HCT116 (cell line): ENCODE measurements around the gene UTS2B.

Experiments used
- CBX3 ChIP-seq: IDR thresholded peaks from 2 replicates; pipeline ENCODE4 v1.6.1; 2012; ENCODE audit warnings: low read depth
- CEBPB ChIP-seq: IDR thresholded peaks from 2 replicates; pipeline ENCODE4 v1.6.1; 2012; ENCODE audit warnings: low read depth
- EZH2 ChIP-seq: fragments of 200-600 bp; sonication (generic); IDR thresholded peaks from 2 replicates; pipeline ENCODE4 v1.6.1; 2017; ENCODE audit warnings: antibody characterized with exemption, mixed run types
- EZH2phosphoT487 ChIP-seq: fragments of 200-600 bp; IDR thresholded peaks from 2 replicates; pipeline ENCODE4 v1.6.1; 2018; ENCODE audit warnings: antibody characterized with exemption, borderline replicate concordance
- FOSL1 ChIP-seq: IDR thresholded peaks from 2 replicates; pipeline ENCODE4 v1.6.1; 2012; ENCODE audit warnings: low read depth
- POLR2A ChIP-seq: IDR thresholded peaks from 2 replicates; pipeline ENCODE4 v1.7.0; 2011; ENCODE audit warnings: borderline replicate concordance; ENCODE audit not compliant: insufficient read depth, insufficient read length; ENCODE audit errors: extremely low read depth
- POLR2AphosphoS5 ChIP-seq: IDR thresholded peaks from 2 replicates; pipeline ENCODE4 v1.6.1; 2011; ENCODE audit warnings: mild to moderate bottlenecking, low read depth, low read length, moderate library complexity
- RAD21 ChIP-seq: IDR thresholded peaks from 2 replicates; pipeline ENCODE4 v1.6.1; 2012; ENCODE audit warnings: low read depth, mild to moderate bottlenecking
- TCF7L2 ChIP-seq: IDR thresholded peaks from 2 replicates; pipeline ENCODE4 v1.7.0; 2011; ENCODE audit warnings: borderline replicate concordance, inconsistent platforms; ENCODE audit not compliant: insufficient read depth, insufficient read length; ENCODE audit errors: extremely low read depth
- TF ChIP-seq, protein P1 (sequence below), 3 experiments: fragments of 200-600 bp in 1 of 3; sonication (generic) in 1 of 3; IDR thresholded peaks in 2 of 3; conservative IDR thresholded peaks in 1 of 3; 2 replicates each; pipeline ENCODE4 v1.5.1; 2012 to 2017; ENCODE audit warnings: low read depth in 2 of 3, low read length in 2 of 3, antibody characterized with exemption in 1 of 3, borderline replicate concordance in 1 of 3, control low read depth in 1 of 3, mild to moderate bottlenecking in 1 of 3, mixed read lengths in 1 of 3, mixed run types in 1 of 3, moderate library complexity in 1 of 3; ENCODE audit not compliant: insufficient read depth in 1 of 3
- TF ChIP-seq, protein P2 (sequence below): IDR thresholded peaks from 2 replicates; pipeline ENCODE4 v1.6.1; 2012; ENCODE audit warnings: low read depth

DNA sequence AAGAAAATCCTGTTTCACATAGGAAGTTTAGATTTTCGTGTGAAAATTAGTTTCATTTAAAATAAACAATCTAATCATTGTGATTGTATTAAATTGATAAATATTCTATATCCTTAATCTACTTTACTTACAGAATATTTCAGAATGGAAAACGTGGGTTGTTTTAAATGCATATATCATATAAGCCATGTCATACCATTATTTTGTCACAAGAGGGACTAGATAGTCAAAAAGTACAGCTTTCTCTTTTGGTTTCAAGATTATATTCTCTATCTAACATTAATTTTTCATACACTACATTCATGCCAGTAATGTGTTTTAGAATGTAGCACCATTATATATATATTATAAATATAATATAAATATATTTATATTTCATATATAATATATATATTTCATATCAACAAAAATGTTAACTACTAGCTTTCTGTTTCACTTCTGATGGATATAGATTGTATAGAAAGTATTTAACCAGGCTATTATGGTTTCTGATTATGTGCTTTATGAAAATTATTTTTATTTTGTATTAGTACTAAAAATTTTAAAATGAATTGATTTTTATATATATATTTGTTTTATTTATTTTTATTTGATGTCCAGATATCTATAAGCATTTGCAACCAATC is 86.0 kb downstream of the UTS2B start:
- TF ChIP-seq, protein P1, sequence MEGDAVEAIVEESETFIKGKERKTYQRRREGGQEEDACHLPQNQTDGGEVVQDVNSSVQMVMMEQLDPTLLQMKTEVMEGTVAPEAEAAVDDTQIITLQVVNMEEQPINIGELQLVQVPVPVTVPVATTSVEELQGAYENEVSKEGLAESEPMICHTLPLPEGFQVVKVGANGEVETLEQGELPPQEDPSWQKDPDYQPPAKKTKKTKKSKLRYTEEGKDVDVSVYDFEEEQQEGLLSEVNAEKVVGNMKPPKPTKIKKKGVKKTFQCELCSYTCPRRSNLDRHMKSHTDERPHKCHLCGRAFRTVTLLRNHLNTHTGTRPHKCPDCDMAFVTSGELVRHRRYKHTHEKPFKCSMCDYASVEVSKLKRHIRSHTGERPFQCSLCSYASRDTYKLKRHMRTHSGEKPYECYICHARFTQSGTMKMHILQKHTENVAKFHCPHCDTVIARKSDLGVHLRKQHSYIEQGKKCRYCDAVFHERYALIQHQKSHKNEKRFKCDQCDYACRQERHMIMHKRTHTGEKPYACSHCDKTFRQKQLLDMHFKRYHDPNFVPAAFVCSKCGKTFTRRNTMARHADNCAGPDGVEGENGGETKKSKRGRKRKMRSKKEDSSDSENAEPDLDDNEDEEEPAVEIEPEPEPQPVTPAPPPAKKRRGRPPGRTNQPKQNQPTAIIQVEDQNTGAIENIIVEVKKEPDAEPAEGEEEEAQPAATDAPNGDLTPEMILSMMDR (IDR thresholded peaks at IDR 0.05 in 2 of 3, conservative IDR thresholded peaks at IDR 0.05 in 1 of 3; ENCODE audit: borderline replicate concordance in 1 of 3, insufficient read depth in 1 of 3, low read depth in 2 of 3, low read length in 2 of 3), result peak; percentile 25 to 45 (median 26); a peak in 4 of 6 replicates
- TF ChIP-seq EZH2phosphoT487 (no peak), POLR2AphosphoS5 (no peak), CEBPB (no peak), FOSL1 (no peak), TCF7L2 (no peak), POLR2A (no peak), CBX3 (no peak), EZH2 (no peak), RAD21 (peak; percentile 60)
- TF ChIP-seq, protein P2, sequence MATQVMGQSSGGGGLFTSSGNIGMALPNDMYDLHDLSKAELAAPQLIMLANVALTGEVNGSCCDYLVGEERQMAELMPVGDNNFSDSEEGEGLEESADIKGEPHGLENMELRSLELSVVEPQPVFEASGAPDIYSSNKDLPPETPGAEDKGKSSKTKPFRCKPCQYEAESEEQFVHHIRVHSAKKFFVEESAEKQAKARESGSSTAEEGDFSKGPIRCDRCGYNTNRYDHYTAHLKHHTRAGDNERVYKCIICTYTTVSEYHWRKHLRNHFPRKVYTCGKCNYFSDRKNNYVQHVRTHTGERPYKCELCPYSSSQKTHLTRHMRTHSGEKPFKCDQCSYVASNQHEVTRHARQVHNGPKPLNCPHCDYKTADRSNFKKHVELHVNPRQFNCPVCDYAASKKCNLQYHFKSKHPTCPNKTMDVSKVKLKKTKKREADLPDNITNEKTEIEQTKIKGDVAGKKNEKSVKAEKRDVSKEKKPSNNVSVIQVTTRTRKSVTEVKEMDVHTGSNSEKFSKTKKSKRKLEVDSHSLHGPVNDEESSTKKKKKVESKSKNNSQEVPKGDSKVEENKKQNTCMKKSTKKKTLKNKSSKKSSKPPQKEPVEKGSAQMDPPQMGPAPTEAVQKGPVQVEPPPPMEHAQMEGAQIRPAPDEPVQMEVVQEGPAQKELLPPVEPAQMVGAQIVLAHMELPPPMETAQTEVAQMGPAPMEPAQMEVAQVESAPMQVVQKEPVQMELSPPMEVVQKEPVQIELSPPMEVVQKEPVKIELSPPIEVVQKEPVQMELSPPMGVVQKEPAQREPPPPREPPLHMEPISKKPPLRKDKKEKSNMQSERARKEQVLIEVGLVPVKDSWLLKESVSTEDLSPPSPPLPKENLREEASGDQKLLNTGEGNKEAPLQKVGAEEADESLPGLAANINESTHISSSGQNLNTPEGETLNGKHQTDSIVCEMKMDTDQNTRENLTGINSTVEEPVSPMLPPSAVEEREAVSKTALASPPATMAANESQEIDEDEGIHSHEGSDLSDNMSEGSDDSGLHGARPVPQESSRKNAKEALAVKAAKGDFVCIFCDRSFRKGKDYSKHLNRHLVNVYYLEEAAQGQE, result no peak
